H9 (cell line): ENCODE results near the gene NDRG2. TPM values are rescaled to one million over a fixed set of nuclear protein-coding genes. Genes with fewer than 3 reads are reported as not detected.

ENCODE experiments used
- DNase-seq: peaks from one replicate; pipeline ENCODE4 v3.0.0-alpha.2; 2017
- H2AFZ ChIP-seq: one replicate; pipeline ENCODE4 v1.6.1; 2013; ENCODE audit warnings: mild to moderate bottlenecking, low read length, control low read depth, moderate library complexity
- H2AK5ac ChIP-seq: 2 replicates; pipeline ENCODE4 v1.6.1; 2013; ENCODE audit warnings: low read length, control low read depth, mixed read lengths; ENCODE audit not compliant: insufficient read length
- H2BK120ac ChIP-seq: one replicate; pipeline ENCODE4 v1.6.1; 2013; ENCODE audit warnings: low read depth, mild to moderate bottlenecking, low read length, control low read depth, inconsistent platforms; ENCODE audit not compliant: poor library complexity, severe bottlenecking
- H2BK12ac ChIP-seq: 2 replicates; pipeline ENCODE4 v1.6.1; 2013; ENCODE audit warnings: low read length, control low read depth, mixed read lengths, low read depth; ENCODE audit not compliant: insufficient read length
- H2BK15ac ChIP-seq: 2 replicates; pipeline ENCODE4 v1.6.1; 2013; ENCODE audit warnings: low read depth, low read length, control low read depth
- H2BK20ac ChIP-seq: one replicate; pipeline ENCODE4 v1.6.1; 2013; ENCODE audit warnings: low read depth, mild to moderate bottlenecking, low read length, control low read depth, inconsistent platforms; ENCODE audit not compliant: poor library complexity, severe bottlenecking
- H2BK5ac ChIP-seq: 2 replicates; pipeline ENCODE4 v1.6.1; 2013; ENCODE audit warnings: low read length, control low read depth, mixed read lengths; ENCODE audit not compliant: insufficient read length
- H3K14ac ChIP-seq: 2 replicates; pipeline ENCODE4 v1.6.1; 2013; ENCODE audit warnings: low read length, control low read depth; ENCODE audit not compliant: insufficient read depth
- H3K18ac ChIP-seq: 2 replicates; pipeline ENCODE4 v1.6.1; 2013; ENCODE audit warnings: low read depth, mild to moderate bottlenecking, mixed read lengths, low read length, control low read depth; ENCODE audit not compliant: insufficient read length
- H3K23ac ChIP-seq: 2 replicates; pipeline ENCODE4 v1.6.1; 2013; ENCODE audit warnings: low read length, control low read depth, mixed read lengths, low read depth; ENCODE audit not compliant: insufficient read length
- H3K23me2 ChIP-seq: 2 replicates; pipeline ENCODE4 v1.6.1; 2013; ENCODE audit warnings: low read depth, mild to moderate bottlenecking, mixed read lengths, low read length, control low read depth; ENCODE audit not compliant: insufficient read length, poor library complexity, severe bottlenecking
- H3K27ac ChIP-seq: 2 replicates; pipeline ENCODE4 v1.5.1; 2013; ENCODE audit warnings: low read length, control low read depth, mixed read lengths, low read depth; ENCODE audit not compliant: insufficient read length
- H3K27me3 ChIP-seq: 2 replicates; pipeline ENCODE4 v1.6.1; 2013; ENCODE audit warnings: low read length, control low read depth, inconsistent platforms; ENCODE audit not compliant: insufficient read depth
- H3K4ac ChIP-seq: 2 replicates; pipeline ENCODE4 v1.6.1; 2013; ENCODE audit warnings: low read depth, mild to moderate bottlenecking, control low read depth, inconsistent platforms, low read length, moderate library complexity
- H3K4me1 ChIP-seq: 2 replicates; pipeline ENCODE4 v1.6.1; 2013; ENCODE audit warnings: low read length, control low read depth, inconsistent platforms; ENCODE audit not compliant: insufficient read depth
- H3K4me2 ChIP-seq: 2 replicates; pipeline ENCODE4 v1.6.1; 2013; ENCODE audit warnings: low read length, control low read depth, mixed read lengths; ENCODE audit not compliant: insufficient read length, insufficient read depth
- H3K56ac ChIP-seq: 2 replicates; pipeline ENCODE4 v1.6.1; 2013; ENCODE audit warnings: low read depth, mild to moderate bottlenecking, mixed read lengths, low read length, control low read depth; ENCODE audit not compliant: insufficient read length
- H3K79me1 ChIP-seq: 2 replicates; pipeline ENCODE4 v1.6.1; 2013; ENCODE audit warnings: low read depth, mild to moderate bottlenecking, moderate library complexity, low read length, control low read depth, inconsistent platforms; ENCODE audit not compliant: insufficient read depth, poor library complexity, severe bottlenecking
- H3K79me2 ChIP-seq: 2 replicates; pipeline ENCODE4 v1.6.1; 2013; ENCODE audit warnings: low read length, control low read depth, inconsistent platforms; ENCODE audit not compliant: insufficient read depth
- H3K9ac ChIP-seq: 2 replicates; pipeline ENCODE4 v1.6.1; 2013; ENCODE audit warnings: low read length, control low read depth, mixed read lengths; ENCODE audit not compliant: insufficient read length; ENCODE audit errors: extremely low read depth
- H3K9me3 ChIP-seq: one replicate; pipeline ENCODE4 v1.6.1; 2013; ENCODE audit warnings: low read depth, low read length, inconsistent platforms; ENCODE audit not compliant: control insufficient read depth
- H3T11ph ChIP-seq: one replicate; pipeline ENCODE4 v1.6.1; 2013; ENCODE audit warnings: mild to moderate bottlenecking, low read length, control low read depth, inconsistent platforms
- H4K20me1 ChIP-seq: one replicate; pipeline ENCODE4 v1.6.1; 2013; ENCODE audit not compliant: control insufficient read depth, insufficient read length, insufficient read depth
- H4K5ac ChIP-seq: 2 replicates; pipeline ENCODE4 v1.6.1; 2013; ENCODE audit warnings: low read depth, mild to moderate bottlenecking, mixed read lengths, low read length, control low read depth; ENCODE audit not compliant: insufficient read length
- H4K8ac ChIP-seq: replicated peaks from 2 replicates; pipeline ENCODE4 v1.6.1; 2013; ENCODE audit warnings: low read length, control low read depth, mixed read lengths, low read depth; ENCODE audit not compliant: insufficient read length
- H4K91ac ChIP-seq: 2 replicates; pipeline ENCODE4 v1.6.1; 2013; ENCODE audit warnings: low read depth, mild to moderate bottlenecking, moderate library complexity, mixed read lengths, low read length, control low read depth; ENCODE audit not compliant: insufficient read length
- H3K27ac Mint-ChIP-seq, 3 experiments: 2 replicates in 2 of 3; 3 replicates in 1 of 3; pipeline ENCODE4 v1.8.0; 2020 to 2021; ENCODE audit warnings: mixed read lengths in 3 of 3, mild to moderate bottlenecking in 1 of 3, moderate library complexity in 1 of 3
- H3K27me3 Mint-ChIP-seq: 2 replicates; pipeline ENCODE4 v1.8.0; 2021; ENCODE audit warnings: low read depth, mild to moderate bottlenecking, moderate library complexity, mixed read lengths
- H3K36me3 Mint-ChIP-seq, 3 experiments: 2 replicates in 2 of 3; 3 replicates in 1 of 3; pipeline ENCODE4 v1.8.0; 2020 to 2021; ENCODE audit warnings: low read depth in 3 of 3, mixed read lengths in 3 of 3; ENCODE audit not compliant: insufficient read depth in 1 of 3
- H3K4me1 Mint-ChIP-seq, 2 experiments: 2 replicates each; pipeline ENCODE4 v1.8.0; 2020; ENCODE audit warnings: mixed read lengths in 2 of 2
- H3K4me3 Mint-ChIP-seq, 2 experiments: 2 replicates in 1 of 2; 3 replicates in 1 of 2; pipeline ENCODE4 v1.8.0; 2020 to 2021; ENCODE audit warnings: mild to moderate bottlenecking in 2 of 2, mixed read lengths in 2 of 2, moderate library complexity in 1 of 2
- H3K9me3 Mint-ChIP-seq, 2 experiments: 2 replicates in 1 of 2; 3 replicates in 1 of 2; pipeline ENCODE4 v1.8.0; 2020; ENCODE audit warnings: mild to moderate bottlenecking in 2 of 2, mixed read lengths in 2 of 2, moderate library complexity in 1 of 2
- WGBS: extraction: QIAGEN DNeasy Blood & Tissue Kit; methylation state at CpG from one replicate; pipeline ENCODE4 v1.1.7; 2013; ENCODE audit warnings: missing lambda C conversion rate, low lambda C conversion rate, mixed read lengths; ENCODE audit not compliant: insufficient read length; ENCODE audit errors: extremely low coverage; 5-methylcytosine and 5-hydroxymethylcytosine counted together
- total RNA-seq: library from RNA; stranded (reverse); gene quantifications from 2 replicates; pipeline ENCODE4 v1.2.1, GENCODE V29; 2021
- TF ChIP-seq, protein P1 (sequence below): fragments of 200-600 bp; sonication (generic); conservative IDR thresholded peaks from 3 replicates; pipeline ENCODE4 v1.8.0; 2021; ENCODE audit warnings: antibody characterized with exemption, mild to moderate bottlenecking

NDRG2 gene
- total RNA-seq, 1 experiment from 2014 or later = 20.6 TPM

DNA sequence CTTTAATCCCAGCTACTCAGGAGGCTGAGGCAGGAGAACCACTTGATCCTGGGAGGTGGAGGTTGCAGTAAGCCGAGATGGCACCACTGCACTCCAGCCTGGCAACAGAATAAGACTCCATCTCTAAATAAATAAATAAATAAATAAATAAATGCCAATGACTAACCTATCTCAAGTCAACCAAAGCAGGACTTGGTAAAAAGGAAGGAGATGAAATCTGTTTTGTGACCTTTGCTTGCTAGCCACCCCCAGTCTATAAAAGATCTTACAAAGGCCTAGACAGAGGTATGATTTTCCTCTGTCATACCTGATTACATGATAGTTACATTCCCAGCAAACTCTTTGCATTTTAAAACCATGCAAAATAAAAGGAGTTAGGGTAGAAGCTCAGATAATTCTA, 48.6 kb downstream of the NDRG2 start:
- WGBS = no CpG with 5 or more reads among the region's 1 CpG
- H3K27ac ChIP-seq = no peak overlapping the region
- no peaks in the 10 kb centered on the region for H3K4me1 ChIP-seq
- H3K14ac ChIP-seq = no peak overlapping the region
- H2BK120ac ChIP-seq = no peak overlapping the region
- H3K4ac ChIP-seq = no peak overlapping the region
- H3K4me2 ChIP-seq = no peak overlapping the region
- no peak overlapping the region for H3K23ac ChIP-seq
- H3K4me1 Mint-ChIP-seq = peaks cover 7% of the 10 kb centered on the region in 2 experiments; a peak in 3 of 4 replicates
- no peak overlapping the region for H3K18ac ChIP-seq
- no peaks in the 10 kb centered on the region for H3K9me3 ChIP-seq
- H2AFZ ChIP-seq = no peak overlapping the region
- H3K9ac ChIP-seq = no peak overlapping the region
- peaks cover 4% of the 10 kb centered on the region for H3K23me2 ChIP-seq
- no peaks in the 10 kb centered on the region for H3K27me3 ChIP-seq
- no peak overlapping the region for H2BK20ac ChIP-seq
- no peak overlapping the region for H3K56ac ChIP-seq
- no peak overlapping the region for H4K5ac ChIP-seq
- H3K27me3 Mint-ChIP-seq = peaks cover 20% of the 10 kb centered on the region
- no peaks in the 10 kb centered on the region for H4K20me1 ChIP-seq
- H2BK15ac ChIP-seq = no peak overlapping the region
- TF ChIP-seq, protein P1, sequence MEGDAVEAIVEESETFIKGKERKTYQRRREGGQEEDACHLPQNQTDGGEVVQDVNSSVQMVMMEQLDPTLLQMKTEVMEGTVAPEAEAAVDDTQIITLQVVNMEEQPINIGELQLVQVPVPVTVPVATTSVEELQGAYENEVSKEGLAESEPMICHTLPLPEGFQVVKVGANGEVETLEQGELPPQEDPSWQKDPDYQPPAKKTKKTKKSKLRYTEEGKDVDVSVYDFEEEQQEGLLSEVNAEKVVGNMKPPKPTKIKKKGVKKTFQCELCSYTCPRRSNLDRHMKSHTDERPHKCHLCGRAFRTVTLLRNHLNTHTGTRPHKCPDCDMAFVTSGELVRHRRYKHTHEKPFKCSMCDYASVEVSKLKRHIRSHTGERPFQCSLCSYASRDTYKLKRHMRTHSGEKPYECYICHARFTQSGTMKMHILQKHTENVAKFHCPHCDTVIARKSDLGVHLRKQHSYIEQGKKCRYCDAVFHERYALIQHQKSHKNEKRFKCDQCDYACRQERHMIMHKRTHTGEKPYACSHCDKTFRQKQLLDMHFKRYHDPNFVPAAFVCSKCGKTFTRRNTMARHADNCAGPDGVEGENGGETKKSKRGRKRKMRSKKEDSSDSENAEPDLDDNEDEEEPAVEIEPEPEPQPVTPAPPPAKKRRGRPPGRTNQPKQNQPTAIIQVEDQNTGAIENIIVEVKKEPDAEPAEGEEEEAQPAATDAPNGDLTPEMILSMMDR = no peak
- H3K36me3 Mint-ChIP-seq = no peaks in the 10 kb centered on the region
- H4K91ac ChIP-seq = no peak overlapping the region
- H3K4me3 Mint-ChIP-seq = no peak overlapping the region
- H2BK5ac ChIP-seq = no peak overlapping the region
- no peak for DNase-seq
- H2BK12ac ChIP-seq = no peak overlapping the region
- H2AK5ac ChIP-seq = no peak overlapping the region
- no peaks in the 10 kb centered on the region for H3K9me3 Mint-ChIP-seq
- no peaks in the 10 kb centered on the region for H3K79me1 ChIP-seq
- no peak overlapping the region for H4K8ac ChIP-seq
- H3K79me2 ChIP-seq = no peaks in the 10 kb centered on the region
- no peak overlapping the region for H3T11ph ChIP-seq
- no peak overlapping the region for H3K27ac Mint-ChIP-seq
